ENCODE measurements around the gene TTC13. TPM values are rescaled to one million over a fixed set of nuclear protein-coding genes. Genes with fewer than 3 reads are reported as not detected.

TTC13 gene
- total RNA-seq, 1 donor from 2014 or later: 35.4 TPM

DNA sequence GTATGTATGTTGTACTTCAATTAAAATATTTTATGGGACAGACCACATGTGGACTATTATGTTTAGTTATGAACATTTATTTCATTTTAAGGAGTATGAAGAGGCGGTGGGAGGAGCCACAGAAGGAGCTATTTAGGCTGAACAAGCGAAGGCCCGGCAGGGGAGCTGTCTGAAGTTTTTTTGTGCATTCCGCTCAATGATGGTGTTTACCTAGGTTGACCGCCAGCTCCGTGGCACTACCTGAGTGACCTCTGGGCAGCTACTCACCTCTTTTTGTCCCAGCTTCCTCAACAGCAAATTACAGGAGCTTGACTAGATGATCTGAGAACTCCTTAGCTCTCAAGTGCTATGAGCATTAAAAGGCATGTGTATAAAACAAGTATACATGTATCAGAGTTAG is 77.7 kb downstream of the TTC13 start:
- H3K4me1 Mint-ChIP-seq: no peaks in the 10 kb centered on the region
- ChIA-PET CTCF (no interaction called here), POLR2A (no interaction called here)
- H3K27ac Mint-ChIP-seq: no peak overlapping the region
- H3K27me3 Mint-ChIP-seq: no peaks in the 10 kb centered on the region
- ATAC-seq (ENCODE audit: low read depth) (no peak), DNase-seq (no peak)
- H3K4me3 Mint-ChIP-seq: no peak overlapping the region
- intact Hi-C loops (cut with micrococcal nuclease): no loop called here
- TF ChIP-seq, protein P1, sequence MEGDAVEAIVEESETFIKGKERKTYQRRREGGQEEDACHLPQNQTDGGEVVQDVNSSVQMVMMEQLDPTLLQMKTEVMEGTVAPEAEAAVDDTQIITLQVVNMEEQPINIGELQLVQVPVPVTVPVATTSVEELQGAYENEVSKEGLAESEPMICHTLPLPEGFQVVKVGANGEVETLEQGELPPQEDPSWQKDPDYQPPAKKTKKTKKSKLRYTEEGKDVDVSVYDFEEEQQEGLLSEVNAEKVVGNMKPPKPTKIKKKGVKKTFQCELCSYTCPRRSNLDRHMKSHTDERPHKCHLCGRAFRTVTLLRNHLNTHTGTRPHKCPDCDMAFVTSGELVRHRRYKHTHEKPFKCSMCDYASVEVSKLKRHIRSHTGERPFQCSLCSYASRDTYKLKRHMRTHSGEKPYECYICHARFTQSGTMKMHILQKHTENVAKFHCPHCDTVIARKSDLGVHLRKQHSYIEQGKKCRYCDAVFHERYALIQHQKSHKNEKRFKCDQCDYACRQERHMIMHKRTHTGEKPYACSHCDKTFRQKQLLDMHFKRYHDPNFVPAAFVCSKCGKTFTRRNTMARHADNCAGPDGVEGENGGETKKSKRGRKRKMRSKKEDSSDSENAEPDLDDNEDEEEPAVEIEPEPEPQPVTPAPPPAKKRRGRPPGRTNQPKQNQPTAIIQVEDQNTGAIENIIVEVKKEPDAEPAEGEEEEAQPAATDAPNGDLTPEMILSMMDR (IDR thresholded peaks at IDR 0.05): no peak
- peaks cover 28% of the 10 kb centered on the region for H3K36me3 Mint-ChIP-seq (ENCODE audit: low read depth)
- H3K9me3 Mint-ChIP-seq: peaks cover 4% of the 10 kb centered on the region

DNA sequence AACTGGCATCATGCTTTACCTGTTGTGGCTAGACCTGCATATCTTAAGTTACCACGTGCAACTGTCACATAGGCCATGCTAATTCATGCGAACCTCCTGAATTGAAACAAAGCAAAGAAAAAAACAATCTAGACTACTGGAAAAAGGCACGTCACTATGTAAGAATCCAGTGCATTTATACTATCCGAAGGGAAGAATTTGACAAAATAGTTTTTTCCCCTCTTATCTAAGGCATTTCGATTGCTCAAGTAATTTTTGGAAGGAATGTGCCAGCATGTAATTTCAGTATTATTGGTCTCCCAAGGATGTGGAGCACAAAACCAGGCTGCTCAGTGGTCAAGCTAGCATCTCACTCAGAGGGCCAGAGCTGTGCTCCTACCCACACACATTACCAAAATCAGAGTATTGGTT is 78.8 kb downstream of the TTC13 start:
- Mint-ChIP-seq H3K27me3 (no peaks in the 10 kb centered on the region), H3K9me3 (peaks cover 4% of the 10 kb centered on the region), H3K4me3 (no peak overlapping the region), H3K36me3 (ENCODE audit: low read depth) (peaks cover 16% of the 10 kb centered on the region), H3K27ac (no peak overlapping the region), H3K4me1 (no peaks in the 10 kb centered on the region)
- ChIA-PET POLR2A (no interaction called here), CTCF (no interaction called here)
- TF ChIP-seq, protein P1 (IDR thresholded peaks at IDR 0.05): no peak
- ATAC-seq (ENCODE audit: low read depth): no peak
- DNase-seq: no peak
- intact Hi-C loops (cut with micrococcal nuclease): no loop called here

DNA sequence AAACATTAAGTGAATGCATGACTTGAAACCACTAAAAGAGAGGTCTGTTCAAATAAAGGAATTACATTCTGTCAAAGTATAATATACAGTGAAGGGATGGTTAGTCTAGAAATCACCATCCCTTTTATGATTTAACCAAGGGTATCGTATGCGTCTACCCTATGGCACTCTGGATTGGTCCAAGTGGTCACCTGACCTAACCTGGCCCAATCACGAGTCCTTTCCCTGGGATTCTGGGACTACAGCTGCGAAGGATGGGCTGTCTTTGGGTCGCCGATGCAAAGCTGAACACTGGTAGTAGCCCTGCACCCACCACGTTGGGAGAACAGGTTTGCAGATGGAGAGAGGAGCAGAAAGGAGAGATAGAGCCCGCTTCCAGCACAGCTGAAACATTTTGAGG is 79.9 kb downstream of the TTC13 start:
- H3K4me3 Mint-ChIP-seq: no peak overlapping the region
- peaks cover 11% of the 10 kb centered on the region for H3K36me3 Mint-ChIP-seq (ENCODE audit: low read depth)
- TF ChIP-seq, protein P1 (IDR thresholded peaks at IDR 0.05): no peak
- no peak overlapping the region for H3K27ac Mint-ChIP-seq
- peaks cover 4% of the 10 kb centered on the region for H3K9me3 Mint-ChIP-seq
- POLR2A ChIA-PET: no interaction called here
- H3K27me3 Mint-ChIP-seq: peaks cover 3% of the 10 kb centered on the region
- ATAC-seq (ENCODE audit: low read depth) (no peak), DNase-seq (no peak)
- intact Hi-C loops (cut with micrococcal nuclease): no loop called here
- CTCF ChIA-PET: no interaction called here
- no peaks in the 10 kb centered on the region for H3K4me1 Mint-ChIP-seq

DNA sequence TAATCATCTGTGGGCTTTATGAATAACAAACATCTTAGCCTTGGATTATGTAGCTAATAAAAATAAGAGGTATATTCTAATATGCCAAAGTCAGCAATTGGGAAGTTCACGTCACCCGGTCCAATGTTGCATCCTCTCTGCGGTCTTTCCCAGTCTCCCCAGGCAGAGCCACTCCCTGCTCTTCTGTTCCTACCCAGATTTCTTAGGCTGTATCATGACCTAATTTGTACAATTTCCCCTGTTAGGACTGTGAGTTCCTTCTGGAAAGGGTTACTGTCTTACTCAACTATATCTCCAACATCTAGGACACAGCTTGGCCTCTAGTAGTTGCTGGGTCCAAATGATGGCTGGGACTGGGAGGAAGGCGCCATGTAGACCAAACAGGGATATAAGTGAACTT is 80.5 kb downstream of the TTC13 start:
- peaks cover 3% of the 10 kb centered on the region for H3K27me3 Mint-ChIP-seq
- intact Hi-C loops (cut with micrococcal nuclease): no loop called here
- no peaks in the 10 kb centered on the region for H3K4me1 Mint-ChIP-seq
- CTCF ChIA-PET: no interaction called here
- no peak for DNase-seq
- no peak overlapping the region for H3K4me3 Mint-ChIP-seq
- peaks cover 4% of the 10 kb centered on the region for H3K9me3 Mint-ChIP-seq
- peaks cover 7% of the 10 kb centered on the region for H3K36me3 Mint-ChIP-seq (ENCODE audit: low read depth)
- ATAC-seq (ENCODE audit: low read depth): no peak
- no peak overlapping the region for H3K27ac Mint-ChIP-seq
- POLR2A ChIA-PET: no interaction called here
- TF ChIP-seq, protein P1 (IDR thresholded peaks at IDR 0.05): no peak

DNA sequence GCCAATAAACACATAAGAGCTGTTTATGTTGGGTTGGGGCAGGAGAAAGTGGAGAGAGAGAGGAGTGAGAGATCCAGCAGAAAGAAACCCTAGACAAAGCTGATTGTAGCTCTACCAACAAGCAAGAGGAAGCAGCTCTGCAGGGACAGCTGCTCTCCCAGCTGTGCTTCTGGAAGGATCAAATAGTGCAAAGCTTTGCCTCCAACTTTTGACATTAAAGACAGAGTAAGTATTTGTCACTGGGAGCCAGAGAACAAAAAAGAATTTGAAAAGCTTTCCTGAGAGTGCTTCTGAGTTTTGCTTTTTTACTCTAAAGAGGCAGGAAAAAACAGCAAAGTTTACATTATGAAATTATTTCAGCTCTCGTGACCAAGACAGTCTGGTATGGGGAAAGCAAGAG is 81.9 kb downstream of the TTC13 start:
- DNase-seq (no peak), ATAC-seq (ENCODE audit: low read depth) (no peak)
- Mint-ChIP-seq H3K27ac (no peak overlapping the region), H3K9me3 (peaks cover 4% of the 10 kb centered on the region), H3K4me3 (no peak overlapping the region), H3K27me3 (peaks cover 10% of the 10 kb centered on the region), H3K36me3 (ENCODE audit: low read depth) (peaks cover 2% of the 10 kb centered on the region), H3K4me1 (no peaks in the 10 kb centered on the region)
- intact Hi-C loops (cut with micrococcal nuclease): no loop called here
- TF ChIP-seq, protein P1 (IDR thresholded peaks at IDR 0.05): no peak
- ChIA-PET CTCF (no interaction called here), POLR2A (no interaction called here)
